Ecto neural progenitor cell (in vitro differentiated cells): ENCODE results near the gene NDUFV3.
A peak's percentile ranks its signal among the peaks of the same experiment; 100 is the strongest.
"Not testable (repeated sequence)": the region's sequence is repeated elsewhere in the genome, so short reads cannot be mapped to it uniquely, and the experiment has no call there.

ENCODE experiments used
- DNase-seq: peaks from one replicate; pipeline ENCODE4 v3.0.0-alpha.2; 2018; ENCODE audit warnings: low spot score

NDUFV3 gene

GRCh38 chr21:42900446-42900845, 7.3 kb downstream of the NDUFV3 start:
- no peak for DNase-seq

- no peak for DNase-seq
Observed at GRCh38 chr21:42903817-42904216, 10.7 kb downstream of the NDUFV3 start.

DNA sequence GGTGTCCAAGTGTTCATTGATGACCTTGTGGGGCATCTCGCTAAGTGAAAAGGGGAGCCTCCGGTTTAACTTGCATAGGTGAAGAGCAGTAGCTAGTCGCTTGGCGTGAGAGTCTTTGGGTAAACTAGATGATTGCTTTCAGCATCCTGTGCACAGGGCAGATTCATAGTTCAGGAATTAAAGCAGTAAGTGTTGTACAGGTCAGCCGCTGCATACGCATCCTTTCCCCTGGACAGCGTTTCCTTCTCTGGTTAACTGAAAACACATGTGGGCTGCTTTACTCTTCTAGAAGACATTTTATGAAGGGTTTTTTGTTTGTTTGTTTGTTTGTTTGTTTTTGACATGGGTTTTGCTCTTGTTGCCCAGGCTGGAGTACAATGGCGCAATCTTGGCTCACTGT, 12.1 kb downstream of the NDUFV3 start:
- DNase-seq, result no peak

DNA sequence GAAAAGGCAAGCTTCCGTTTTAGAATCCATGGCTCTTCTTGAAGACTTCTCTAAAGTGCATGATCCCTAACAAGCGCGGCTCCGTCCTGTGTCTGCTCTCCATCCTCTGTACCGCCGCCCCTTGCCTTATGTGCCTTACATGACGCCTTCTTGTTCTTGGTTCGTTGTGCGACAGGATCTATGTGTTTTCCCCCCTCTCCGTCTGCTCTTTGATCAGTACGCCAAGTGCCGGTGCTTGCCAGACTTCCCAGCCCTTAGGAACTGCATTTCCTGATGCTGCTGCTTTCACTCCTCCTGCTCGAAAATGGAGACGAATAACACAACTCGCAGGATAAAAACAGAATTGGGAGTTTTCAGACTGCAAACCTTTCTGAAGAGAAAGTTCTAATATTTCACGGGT, 13.1 kb downstream of the NDUFV3 start:
- DNase-seq, result no peak

GRCh38 chr21:42908484-42908883, 15.4 kb downstream of the NDUFV3 start:
- not testable (repeated sequence) for DNase-seq

GRCh38 chr21:42911920-42912319, 18.8 kb downstream of the NDUFV3 start:
- DNase-seq, result not testable (repeated sequence)

DNA sequence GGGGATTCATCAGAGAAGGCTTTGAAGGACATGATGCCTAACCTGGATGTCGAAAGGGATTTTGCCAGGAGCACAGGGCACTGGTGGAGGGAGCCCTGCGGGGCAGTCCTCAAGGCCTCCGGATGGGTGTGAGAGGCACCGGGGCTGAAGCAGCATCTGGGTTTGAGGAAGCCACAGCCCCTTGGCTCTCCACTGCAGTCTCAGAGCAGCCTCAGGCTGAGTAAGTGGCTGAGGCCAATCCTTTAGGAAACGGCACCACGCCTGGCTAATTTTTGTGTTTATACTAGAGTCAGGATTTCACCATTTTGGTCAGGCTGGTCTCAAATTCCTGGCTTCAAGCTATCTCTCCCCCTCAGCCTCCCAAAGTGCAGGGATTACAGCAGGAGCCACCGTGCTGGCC, 20.4 kb downstream of the NDUFV3 start:
- no peak for DNase-seq

DNA sequence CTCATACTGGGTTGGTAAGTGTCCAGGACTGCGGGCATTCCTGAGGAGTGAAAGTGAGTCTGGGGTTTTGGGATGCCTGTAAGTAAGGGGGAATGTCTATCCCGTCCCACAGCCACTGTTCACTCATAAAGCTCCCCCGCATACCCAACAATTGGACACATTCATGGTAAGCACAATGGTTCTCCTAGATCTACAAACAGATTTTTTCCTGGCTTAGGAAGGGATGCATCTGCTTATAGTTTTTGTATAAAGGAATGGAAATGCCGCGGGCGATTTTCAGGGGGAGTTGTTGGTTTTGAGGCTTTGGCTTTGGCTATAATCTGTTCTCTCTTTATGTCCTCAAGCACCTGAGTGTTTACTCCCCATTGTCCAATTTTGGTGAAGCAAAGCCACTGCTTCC, 25.2 kb downstream of the NDUFV3 start:
- DNase-seq, result no peak

DNA sequence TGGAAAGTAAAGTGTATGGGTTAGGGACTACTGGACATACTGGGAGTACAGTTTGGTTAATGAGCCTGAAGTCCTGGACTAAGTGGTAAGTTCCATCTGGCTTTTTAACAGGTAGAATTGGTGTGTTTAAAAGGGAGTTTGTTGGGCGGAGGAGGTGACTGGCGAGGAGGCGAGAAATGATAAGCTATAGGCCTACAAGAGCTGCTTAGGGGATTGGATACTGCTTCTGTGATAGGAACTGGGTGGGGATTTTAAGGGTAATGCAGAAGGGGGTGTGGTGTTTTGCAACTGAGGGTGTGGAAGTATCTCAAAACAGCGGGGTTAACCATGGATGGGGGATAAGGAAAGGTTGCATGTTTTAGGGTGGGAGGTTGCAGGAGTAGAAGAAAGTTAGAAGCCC, 28.8 kb downstream of the NDUFV3 start:
- no peak for DNase-seq

GRCh38 chr21:42922918-42923317, 29.8 kb downstream of the NDUFV3 start:
- no peak for DNase-seq

DNA sequence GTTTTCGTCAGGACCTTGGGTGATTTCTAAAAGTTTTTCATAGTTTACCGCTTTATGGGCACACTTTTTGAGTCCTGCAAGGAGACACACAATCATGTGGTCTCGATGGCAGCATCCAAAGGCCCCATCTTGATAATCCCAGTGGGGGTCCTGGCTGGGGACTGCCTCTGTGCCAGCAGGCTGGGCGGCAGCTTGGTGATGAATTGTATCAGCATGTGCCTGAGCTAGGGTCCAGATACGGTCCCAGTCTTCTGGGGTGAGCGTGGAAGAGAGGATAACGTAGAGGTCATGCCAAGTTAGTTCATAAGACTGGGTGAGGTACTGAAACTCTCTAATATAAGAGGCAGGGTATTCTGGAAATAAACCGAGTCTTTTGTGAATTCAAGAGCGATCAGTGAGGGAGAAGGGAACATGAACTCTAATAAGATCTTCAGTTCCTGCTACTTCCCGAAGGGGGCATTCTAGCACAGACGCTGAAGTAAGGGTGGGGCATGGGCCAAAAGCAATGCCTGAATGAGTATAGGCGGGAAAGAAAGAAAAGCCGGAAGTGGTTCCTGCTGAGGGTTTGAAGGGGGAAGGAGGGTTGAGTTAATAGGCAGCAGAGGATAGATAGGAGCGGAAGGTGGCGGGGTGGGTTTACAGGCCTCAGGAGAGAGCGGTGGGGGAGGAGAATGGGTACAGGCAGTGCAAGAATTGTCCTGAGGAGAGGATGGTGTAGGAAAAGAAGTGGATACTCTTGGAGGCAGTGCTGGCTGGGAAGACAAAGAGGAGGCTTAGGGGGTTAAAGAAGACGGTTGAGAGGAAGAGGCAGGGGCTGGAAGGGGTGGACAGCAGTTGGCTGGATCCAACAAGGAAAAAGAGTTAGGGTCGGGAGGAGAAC, 30.7 kb downstream of the NDUFV3 start:
- DNase-seq, result peak; percentile 81

GRCh38 chr21:42924433-42924751, 31.3 kb downstream of the NDUFV3 start:
- DNase-seq, result no peak

DNA sequence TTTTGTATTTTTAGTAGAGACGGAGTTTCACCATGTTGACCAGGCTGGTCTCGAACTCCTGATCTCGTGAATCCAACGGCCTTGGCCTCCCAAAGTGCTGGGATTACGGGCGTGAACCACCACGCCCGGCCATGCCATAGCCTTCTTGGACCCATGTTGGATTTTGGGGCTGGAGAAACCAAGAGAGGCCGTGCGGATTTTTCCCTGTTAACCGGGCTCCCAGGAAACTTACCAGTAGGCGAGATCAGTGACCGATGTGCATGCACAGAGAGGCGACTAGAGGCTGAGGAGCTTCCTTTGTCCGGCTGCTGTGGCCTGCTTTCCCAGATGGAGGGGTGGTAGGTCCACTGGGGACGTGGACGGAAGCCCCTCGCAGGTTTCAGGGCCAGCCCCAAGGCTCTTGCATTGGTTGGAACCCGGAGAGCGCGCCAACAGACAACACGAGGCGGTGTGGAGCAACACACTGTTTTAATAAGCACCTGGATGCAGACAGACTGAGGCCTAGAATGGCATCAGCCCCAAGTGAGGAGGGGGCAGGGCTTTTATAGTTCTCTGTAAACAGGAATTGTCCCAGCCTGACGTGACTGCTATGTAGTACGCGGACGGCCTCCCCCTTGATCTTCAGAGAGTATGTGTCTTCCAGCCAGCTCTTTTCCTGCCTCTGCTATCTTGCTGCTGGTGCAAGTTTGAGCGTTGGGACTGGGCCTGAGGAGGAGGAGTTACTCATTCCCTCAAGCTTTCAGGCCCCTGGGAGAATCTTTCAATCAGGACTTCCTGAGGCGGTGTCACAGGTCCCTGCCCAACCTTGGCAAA, 32.2 kb downstream of the NDUFV3 start, which contains the start of gene ERVH48-1:
Gene ERVH48-1 (minus strand): TSS at position 517 of the 813 bp plus-strand sequence. CDS start 6,624 bp downstream, outside the sequence.
- peak; percentile 53 for DNase-seq

DNA sequence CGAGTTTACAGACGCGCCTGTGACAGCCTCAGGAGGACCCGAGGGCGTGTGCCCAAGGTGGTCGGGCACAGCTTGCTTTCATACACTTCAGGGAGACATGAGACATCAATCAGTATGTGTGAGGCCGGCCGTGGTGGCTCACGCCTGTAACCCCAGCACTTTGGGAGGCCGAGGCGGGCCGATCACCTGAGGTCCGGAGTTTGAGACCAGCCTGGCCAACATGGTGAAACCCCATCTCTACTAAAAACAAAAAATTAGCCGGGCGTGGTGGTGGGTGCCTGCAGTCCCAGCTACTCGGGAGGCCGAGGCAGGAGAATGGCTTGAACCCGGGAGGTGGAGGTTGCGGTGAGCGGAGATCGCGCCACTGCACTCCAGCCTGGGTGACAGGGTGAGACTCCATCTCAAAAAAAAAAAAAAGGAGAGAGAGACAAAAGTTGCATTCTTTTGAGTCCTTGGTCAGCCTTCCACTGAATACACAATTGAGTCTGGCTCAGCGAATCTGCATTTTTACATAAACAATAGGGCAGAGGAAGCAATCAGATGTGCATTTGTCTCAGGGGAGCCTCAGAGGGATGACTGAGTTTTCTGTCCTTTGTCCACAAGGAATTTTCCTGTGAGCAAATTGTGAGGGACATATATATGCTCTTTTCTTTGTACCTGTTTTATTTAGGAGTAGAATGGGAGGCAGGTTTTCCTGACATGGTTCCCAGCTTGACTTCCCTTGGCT, 34.5 kb downstream of the NDUFV3 start:
- DNase-seq, result not testable (repeated sequence)

- no peak for DNase-seq
Observed at GRCh38 chr21:42929969-42930368, 36.9 kb downstream of the NDUFV3 start.

GRCh38 chr21:42931560-42932235, 38.6 kb downstream of the NDUFV3 start:
- DNase-seq, result no peak

DNA sequence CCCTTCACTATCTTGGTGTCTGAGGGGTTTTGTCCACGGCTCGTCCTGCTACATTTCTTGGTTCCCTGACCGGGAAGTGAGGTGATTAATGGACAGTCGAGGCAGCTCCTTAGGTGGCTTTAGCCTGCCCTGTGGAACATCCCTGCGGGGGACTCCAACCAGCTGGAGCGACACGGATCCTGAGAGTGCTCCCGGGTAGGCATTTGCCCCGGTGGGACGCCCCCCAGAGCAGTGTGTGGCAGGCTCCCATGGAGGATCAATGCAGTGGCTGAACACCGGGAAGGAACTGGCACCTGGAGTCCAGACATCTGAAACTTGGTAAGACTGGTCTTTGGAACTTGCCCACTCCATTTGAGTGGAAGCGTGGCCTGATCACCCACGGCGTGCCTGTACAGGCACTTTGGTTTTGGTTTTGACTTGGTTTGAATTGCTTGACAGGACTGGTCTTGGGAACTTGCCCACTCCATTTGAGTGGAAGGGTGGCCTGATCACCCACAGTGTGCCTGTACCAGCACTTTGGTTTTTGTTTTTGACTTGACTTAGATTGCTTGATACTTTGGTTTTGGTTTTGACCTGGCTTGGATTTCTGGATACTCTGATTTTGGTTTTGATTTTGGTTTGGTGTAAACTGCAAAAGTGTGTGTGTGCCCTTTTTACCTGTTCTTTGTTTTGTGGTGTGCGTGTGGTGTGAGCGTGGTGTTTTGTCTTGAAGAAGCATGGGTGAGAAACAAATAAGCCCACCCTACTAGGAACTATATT, 39.4 kb downstream of the NDUFV3 start:
- not testable (repeated sequence) for DNase-seq

DNA sequence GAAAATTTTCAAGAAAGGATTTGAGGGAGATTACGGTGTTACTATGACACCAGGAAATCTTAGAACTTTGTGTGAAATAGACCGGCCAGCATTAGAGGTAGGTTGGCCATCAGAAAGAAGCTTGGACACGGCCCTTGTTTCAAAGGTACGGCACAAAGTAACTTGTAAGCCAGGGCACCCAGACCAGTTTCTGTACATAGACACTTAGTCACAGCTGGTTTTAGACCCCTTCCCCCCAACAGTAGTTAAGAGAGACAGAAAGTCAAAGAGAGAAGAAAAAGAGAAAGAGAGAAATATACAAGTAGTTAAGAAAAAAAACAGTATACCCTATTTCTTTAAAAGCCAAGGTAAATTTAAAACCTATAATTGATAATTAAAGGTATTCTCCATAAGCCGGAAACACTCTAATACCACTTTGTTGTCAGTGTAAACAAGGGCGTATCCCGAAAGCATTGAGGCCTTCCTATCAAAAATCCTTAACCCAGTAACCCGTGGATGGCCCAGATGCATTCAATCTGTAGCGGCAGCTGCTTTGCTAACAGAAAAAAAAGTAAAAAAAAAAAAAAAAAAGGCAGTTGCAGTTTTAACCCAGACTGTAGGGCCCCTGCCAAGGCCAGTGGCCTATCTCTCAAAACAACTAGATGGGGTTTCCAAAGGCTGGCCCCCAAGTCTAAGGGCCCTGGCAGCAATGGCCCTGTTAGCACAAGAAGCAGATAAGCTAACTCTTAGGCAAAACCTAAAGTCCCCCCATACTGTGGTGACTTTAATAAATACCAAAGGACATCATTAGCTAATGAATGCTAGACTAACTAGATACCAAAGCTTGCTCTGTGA, 40.2 kb downstream of the NDUFV3 start:
- not testable (repeated sequence) for DNase-seq

DNA sequence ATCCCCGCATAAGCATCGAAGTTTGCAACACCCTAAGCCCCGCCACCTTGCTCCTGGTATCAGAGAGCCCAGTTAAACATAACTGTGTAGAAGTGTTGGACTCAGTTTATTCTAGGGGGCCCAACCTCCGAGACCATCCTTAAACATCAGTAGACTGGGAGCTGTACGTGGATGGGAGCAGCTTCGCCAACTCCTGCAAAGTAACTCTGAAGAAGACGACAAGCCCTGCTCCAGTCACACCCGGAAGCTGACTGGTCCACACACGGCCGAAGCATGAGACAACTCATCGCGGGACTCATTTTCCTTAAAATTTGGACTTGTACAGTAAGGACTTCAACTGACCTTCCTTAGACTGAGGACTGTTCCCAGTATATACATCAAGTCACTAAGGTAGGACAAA, 40.9 kb downstream of the NDUFV3 start:
- not testable (repeated sequence) for DNase-seq

DNA sequence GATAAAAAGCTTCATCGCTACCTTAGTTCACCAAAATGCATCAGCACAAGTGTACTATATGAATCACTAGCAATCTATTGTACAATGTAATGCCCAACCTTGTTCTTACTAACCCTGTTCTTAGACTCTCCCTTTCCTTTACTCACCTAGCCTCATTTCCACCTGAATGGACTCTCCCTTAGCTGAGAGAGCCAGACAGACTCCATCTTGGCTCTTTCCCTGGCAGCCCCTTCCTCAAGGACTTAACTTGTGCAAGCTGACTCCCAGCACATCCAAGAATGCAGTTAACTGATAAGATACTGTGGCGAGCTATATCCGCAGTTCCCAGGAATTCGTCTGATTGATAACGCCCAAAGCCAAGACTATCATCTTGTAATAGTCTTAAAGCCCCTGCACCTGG, 43.3 kb downstream of the NDUFV3 start:
- not testable (repeated sequence) for DNase-seq
